ENCODE measurements around the gene RBM18. TPM values are rescaled to one million over a fixed set of nuclear protein-coding genes. Genes with fewer than 3 reads are reported as not detected.

RBM18 gene
- total RNA-seq, 1 donor from 2014 or later: 20.2 TPM

GRCh38 chr9:122251351-122251750, 13.3 kb downstream of the RBM18 start:
- H3K36me3 Mint-ChIP-seq (ENCODE audit: low read depth): peaks cover 40% of the 10 kb centered on the region
- no peaks in the 10 kb centered on the region for H3K27me3 Mint-ChIP-seq (ENCODE audit: low read depth)
- TF ChIP-seq CTCF (IDR thresholded peaks at IDR 0.05): no peak
- H3K4me1 Mint-ChIP-seq (ENCODE audit: low read depth): peaks cover 3% of the 10 kb centered on the region
- no peak for DNase-seq (ENCODE audit: low spot score)
- no peak overlapping the region for H3K4me3 Mint-ChIP-seq (ENCODE audit: unreplicated experiment)
- H3K9me3 Mint-ChIP-seq (ENCODE audit: low read depth): no peaks in the 10 kb centered on the region
- H3K27ac Mint-ChIP-seq (ENCODE audit: unreplicated experiment): no peak overlapping the region

GRCh38 chr9:122248448-122248865, 16.2 kb downstream of the RBM18 start:
- TF ChIP-seq CTCF (IDR thresholded peaks at IDR 0.05): no peak
- DNase-seq (ENCODE audit: low spot score): no peak
- Mint-ChIP-seq H3K4me3 (ENCODE audit: unreplicated experiment) (no peak overlapping the region), H3K4me1 (ENCODE audit: low read depth) (peaks cover 3% of the 10 kb centered on the region), H3K27me3 (ENCODE audit: low read depth) (no peaks in the 10 kb centered on the region), H3K9me3 (ENCODE audit: low read depth) (no peaks in the 10 kb centered on the region), H3K27ac (ENCODE audit: unreplicated experiment) (no peak overlapping the region), H3K36me3 (ENCODE audit: low read depth) (peaks cover 53% of the 10 kb centered on the region)

GRCh38 chr9:122246666-122247065, 18.0 kb downstream of the RBM18 start:
- H3K4me1 Mint-ChIP-seq (ENCODE audit: low read depth): no peaks in the 10 kb centered on the region
- no peak for DNase-seq (ENCODE audit: low spot score)
- H3K27ac Mint-ChIP-seq (ENCODE audit: unreplicated experiment): no peak overlapping the region
- no peak for TF ChIP-seq CTCF (IDR thresholded peaks at IDR 0.05)
- no peaks in the 10 kb centered on the region for H3K9me3 Mint-ChIP-seq (ENCODE audit: low read depth)
- H3K4me3 Mint-ChIP-seq (ENCODE audit: unreplicated experiment): no peak overlapping the region
- H3K36me3 Mint-ChIP-seq (ENCODE audit: low read depth): peaks cover 52% of the 10 kb centered on the region
- H3K27me3 Mint-ChIP-seq (ENCODE audit: low read depth): no peaks in the 10 kb centered on the region

GRCh38 chr9:122244349-122244748, 20.3 kb downstream of the RBM18 start:
- Mint-ChIP-seq H3K4me1 (ENCODE audit: low read depth) (no peaks in the 10 kb centered on the region), H3K27ac (ENCODE audit: unreplicated experiment) (no peak overlapping the region), H3K4me3 (ENCODE audit: unreplicated experiment) (no peak overlapping the region), H3K27me3 (ENCODE audit: low read depth) (no peaks in the 10 kb centered on the region), H3K9me3 (ENCODE audit: low read depth) (no peaks in the 10 kb centered on the region), H3K36me3 (ENCODE audit: low read depth) (peaks cover 52% of the 10 kb centered on the region)
- no peak for TF ChIP-seq CTCF (IDR thresholded peaks at IDR 0.05)
- DNase-seq (ENCODE audit: low spot score): no peak

GRCh38 chr9:122239722-122240121, 24.9 kb downstream of the RBM18 start:
- no peak for DNase-seq (ENCODE audit: low spot score)
- Mint-ChIP-seq H3K4me1 (ENCODE audit: low read depth) (no peaks in the 10 kb centered on the region), H3K27me3 (ENCODE audit: low read depth) (peaks cover 3% of the 10 kb centered on the region), H3K27ac (ENCODE audit: unreplicated experiment) (no peak overlapping the region), H3K4me3 (ENCODE audit: unreplicated experiment) (no peak overlapping the region), H3K9me3 (ENCODE audit: low read depth) (no peaks in the 10 kb centered on the region), H3K36me3 (ENCODE audit: low read depth) (peaks cover 39% of the 10 kb centered on the region)
- no peak for TF ChIP-seq CTCF (IDR thresholded peaks at IDR 0.05)

Measured in chondrocyte (in vitro differentiated cells).